ENCODE results near the gene GZMH.
"Not testable (repeated sequence)": the region's sequence is repeated elsewhere in the genome, so short reads cannot be mapped to it uniquely, and the experiment has no call there.

GZMH gene

GRCh38 chr14:24595073-24595808 is 14.2 kb downstream of the GZMH start:
- no peak for ATAC-seq
- no peak for DNase-seq

- not testable (repeated sequence) for DNase-seq, ATAC-seq
Observed at GRCh38 chr14:24591004-24591403, 18.5 kb downstream of the GZMH start.

- DNase-seq: not testable (repeated sequence)
Observed at GRCh38 chr14:24584402-24584801, 25.1 kb downstream of the GZMH start.

GRCh38 chr14:24578558-24578957 is 30.9 kb downstream of the GZMH start:
- ATAC-seq (no peak), DNase-seq (no peak)

More at GRCh38 chr14:24584402-24584801, 25.1 kb downstream of the GZMH start:
- ATAC-seq: not testable (repeated sequence)

- ATAC-seq (no peak), DNase-seq (no peak)
Observed at GRCh38 chr14:24576771-24577170, 32.7 kb downstream of the GZMH start.

GRCh38 chr14:24576182-24576581 is 33.3 kb downstream of the GZMH start, which contains the start of gene CTSG:
Gene CTSG, minus strand, starts transcription at chr14:24576250. Its CDS starts 27 bp downstream, at chr14:24576223.
- DNase-seq (no peak), ATAC-seq (no peak)

- ATAC-seq: no peak
- no peak for DNase-seq
Observed at GRCh38 chr14:24574206-24574774, 35.2 kb downstream of the GZMH start.

GRCh38 chr14:24566318-24566717 is 43.2 kb downstream of the GZMH start:
- ATAC-seq (no peak), DNase-seq (no peak)

- ATAC-seq (no peak), DNase-seq (no peak)
Observed at GRCh38 chr14:24565766-24566165, 43.7 kb downstream of the GZMH start.

- DNase-seq: no peak
- no peak for ATAC-seq
Observed at GRCh38 chr14:24563505-24563904, 46.0 kb downstream of the GZMH start.

- ATAC-seq: no peak
Observed at GRCh38 chr14:24556756-24557155, 52.7 kb downstream of the GZMH start.

More at GRCh38 chr14:24556756-24557155, 52.7 kb downstream of the GZMH start:
- DNase-seq: no peak
